GM18519 (cell line): ENCODE data around the gene JDP2.

ENCODE experiments used
- ATAC-seq: cut with Tn5 transposase; IDR thresholded peaks from one replicate; pipeline ENCODE4 v1.9.1; 2021; ENCODE audit warnings: mild to moderate bottlenecking, moderate library complexity; ENCODE audit not compliant: unreplicated experiment, low FRiP score

Gene JDP2

DNA sequence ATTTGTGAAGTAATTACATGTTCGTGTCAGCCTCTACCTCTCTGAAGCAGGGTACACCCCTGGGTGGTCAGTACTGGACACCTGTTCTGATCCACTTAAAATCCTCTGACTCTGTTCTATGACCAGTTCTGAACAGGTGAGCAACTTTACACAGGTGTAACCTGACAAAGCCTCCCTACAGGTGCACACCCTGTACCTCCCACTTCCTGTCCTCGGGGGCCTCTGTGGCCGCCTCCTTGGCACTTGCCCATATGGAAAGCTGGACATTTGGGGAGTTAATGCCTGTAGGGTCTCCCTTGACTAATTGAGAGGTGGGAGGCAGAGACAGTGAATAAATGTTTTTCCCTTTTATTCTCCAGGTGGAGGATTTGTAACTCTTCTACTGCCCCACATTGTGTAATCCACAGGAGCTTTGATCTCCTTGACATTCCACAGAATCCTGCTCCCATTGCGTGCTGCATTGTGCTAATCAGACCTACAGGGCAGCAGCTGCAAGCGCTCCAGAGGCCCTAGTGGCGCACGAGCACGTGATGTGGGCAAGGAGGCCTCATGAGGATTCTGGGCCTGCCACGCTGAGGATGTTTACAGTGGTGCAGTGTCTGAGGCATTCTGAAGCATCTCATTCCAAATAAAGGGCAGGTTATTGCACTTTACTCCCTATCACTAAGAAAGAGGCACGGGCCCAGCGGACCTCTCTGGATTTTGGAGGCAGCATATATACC is 48.6 kb downstream of the JDP2 start:
- ATAC-seq: no peak

- no peak for ATAC-seq
Observed at GRCh38 chr14:75477881-75478280, 50.1 kb downstream of the JDP2 start.

GRCh38 chr14:75479770-75480600 is 52.2 kb downstream of the JDP2 start:
- ATAC-seq: no peak

GRCh38 chr14:75482366-75482765 is 54.5 kb downstream of the JDP2 start:
- ATAC-seq: no peak

- no peak for ATAC-seq
Observed at GRCh38 chr14:75484711-75485429, 57.0 kb downstream of the JDP2 start.

DNA sequence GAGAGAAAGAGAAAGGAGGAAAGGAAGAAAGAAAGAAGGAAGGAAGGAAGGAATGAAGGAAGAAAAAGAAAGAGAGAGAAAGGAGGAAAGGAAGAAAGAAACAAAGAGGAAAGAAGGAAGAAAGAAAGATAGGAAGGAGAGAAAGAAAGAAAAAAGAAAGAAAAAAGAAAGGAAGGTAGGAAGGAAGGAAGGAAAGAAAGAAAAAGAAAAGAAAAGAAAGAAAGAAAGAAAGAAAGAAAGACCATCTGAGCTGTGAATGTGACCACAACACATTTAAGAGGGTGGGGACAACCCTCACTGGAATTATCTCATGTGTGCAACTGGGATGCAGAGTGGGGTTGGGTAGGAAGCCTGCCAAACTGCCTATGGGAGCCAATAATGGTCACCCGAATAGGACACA is 58.5 kb downstream of the JDP2 start:
- no peak for ATAC-seq

DNA sequence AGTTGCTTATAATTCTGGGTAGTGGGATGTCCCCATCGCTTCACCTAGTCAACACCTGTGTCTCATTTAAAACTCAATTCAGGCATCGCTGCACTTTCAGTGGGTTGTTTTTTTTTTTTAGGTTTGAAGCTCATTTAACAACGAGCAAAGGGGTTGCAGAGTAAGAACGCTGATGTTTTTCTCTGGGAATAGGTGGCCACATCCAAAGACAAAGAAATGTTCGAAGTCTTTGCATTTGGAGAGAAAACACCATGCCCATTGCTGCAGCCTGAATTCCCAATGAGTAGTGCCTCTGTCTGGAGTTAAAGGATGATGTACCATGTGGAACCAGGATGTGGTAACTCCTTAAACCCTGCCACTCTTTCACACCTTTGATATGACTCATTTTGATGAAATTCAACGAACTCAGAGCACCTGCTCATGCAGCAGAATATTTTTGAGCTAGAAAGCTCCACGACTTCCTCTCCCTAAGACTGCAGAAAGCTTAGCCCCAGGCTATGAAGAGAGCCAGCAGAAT is 59.4 kb downstream of the JDP2 start:
- ATAC-seq: no peak

GRCh38 chr14:75489480-75489837 is 61.6 kb downstream of the JDP2 start:
- no peak for ATAC-seq

GRCh38 chr14:75491376-75491978 is 63.7 kb downstream of the JDP2 start:
- ATAC-seq: no peak

- no peak for ATAC-seq
Observed at GRCh38 chr14:75492832-75493591, 65.2 kb downstream of the JDP2 start.

DNA sequence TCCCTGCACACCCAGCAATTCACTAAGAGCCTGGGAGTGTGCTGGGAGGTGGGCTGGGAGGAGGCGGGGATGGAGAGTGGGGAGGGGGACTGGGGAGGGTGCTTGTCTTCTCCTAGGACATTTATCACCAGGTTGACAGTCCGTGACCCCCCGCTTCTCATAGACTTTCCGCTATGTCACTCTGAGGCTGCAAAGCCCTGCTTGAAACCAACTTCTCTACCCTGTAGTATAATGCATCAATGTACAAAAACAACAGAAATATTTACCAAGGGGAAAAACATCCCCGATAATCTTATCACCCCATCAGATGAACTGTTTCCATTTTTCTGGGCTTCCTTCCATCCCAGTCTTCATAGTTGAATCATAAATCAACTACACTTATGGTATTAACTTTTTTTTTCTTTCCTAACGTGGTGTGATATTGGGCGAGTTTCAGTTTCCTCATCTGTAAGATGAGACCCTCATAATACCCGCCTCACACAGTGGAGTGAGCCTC is 65.8 kb downstream of the JDP2 start:
- no peak for ATAC-seq

DNA sequence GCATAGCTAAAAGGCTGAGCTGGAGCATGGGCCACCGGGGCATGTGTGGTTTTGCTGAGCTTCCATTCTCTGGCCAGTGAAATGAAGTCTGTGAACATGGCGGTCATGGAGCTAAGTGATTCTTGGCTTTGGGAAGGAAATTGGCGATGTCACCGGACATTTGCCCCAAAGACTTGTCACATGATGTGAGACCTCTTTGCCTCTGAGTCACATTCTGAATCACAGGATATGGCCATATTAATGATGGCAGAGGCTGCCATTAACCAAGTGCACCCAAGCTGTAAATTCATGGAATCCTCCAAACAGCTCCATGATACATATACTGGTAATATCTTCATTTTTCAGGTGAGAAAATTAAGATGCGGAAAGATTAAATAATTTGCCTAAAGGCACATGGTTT is 67.1 kb downstream of the JDP2 start:
- ATAC-seq: no peak

DNA sequence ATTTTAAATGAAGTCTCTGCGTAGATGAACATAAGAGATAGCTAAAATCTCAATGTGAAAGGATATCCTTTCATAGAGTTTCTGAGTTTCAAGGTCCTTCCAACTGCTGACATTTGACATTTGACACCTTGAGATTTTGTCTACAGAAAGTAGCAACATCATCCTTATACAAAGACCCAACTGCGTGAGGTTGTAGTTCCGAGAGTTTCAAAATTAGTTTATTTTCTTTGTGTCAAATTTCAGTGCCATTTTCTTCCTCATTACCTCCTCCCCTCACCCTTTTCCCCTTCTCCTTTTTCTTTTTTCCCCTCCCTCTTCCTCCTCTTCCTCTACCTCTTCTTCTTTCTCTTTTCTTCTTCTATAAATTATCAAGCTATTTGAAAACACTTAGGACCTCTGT is 67.6 kb downstream of the JDP2 start:
- ATAC-seq: no peak

DNA sequence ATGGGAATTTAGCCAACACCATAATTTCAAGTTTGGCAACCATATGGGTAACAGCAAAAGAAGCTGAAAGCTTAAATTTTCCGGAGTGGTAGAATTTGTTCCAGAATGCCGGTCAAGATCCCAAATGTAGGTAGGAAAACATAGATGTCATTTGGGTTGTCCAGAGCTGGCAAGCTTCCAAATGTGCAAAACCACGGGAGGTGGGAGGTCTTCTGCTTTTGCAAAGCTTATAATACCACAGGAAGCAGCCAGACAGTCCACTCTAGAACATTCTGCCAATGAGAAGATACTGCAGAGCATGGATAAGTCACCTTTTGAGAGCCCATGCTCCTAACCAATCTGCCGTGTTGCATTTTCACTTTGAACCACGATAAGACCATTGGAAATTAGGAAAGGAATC is 68.1 kb downstream of the JDP2 start:
- ATAC-seq: no peak

DNA sequence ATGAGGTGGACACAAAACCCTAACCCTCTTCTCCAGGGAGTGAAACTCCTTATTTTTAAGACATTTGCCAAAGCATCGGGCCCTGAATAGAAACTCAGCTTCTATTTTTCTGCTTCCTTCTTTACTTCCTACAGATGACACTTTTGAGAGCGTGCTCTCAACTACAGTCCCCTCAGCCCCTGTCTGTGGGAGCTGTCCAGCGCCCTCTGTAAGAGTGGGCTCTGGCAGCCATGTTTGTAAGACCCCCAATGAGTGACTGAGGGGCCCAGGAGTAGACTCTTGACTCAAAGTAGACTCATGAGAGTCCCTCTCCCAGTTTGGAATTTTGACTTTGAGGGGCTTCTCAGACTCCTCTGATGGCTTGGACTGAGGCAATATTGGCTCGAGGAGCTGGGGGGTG is 68.9 kb downstream of the JDP2 start:
- no peak for ATAC-seq

DNA sequence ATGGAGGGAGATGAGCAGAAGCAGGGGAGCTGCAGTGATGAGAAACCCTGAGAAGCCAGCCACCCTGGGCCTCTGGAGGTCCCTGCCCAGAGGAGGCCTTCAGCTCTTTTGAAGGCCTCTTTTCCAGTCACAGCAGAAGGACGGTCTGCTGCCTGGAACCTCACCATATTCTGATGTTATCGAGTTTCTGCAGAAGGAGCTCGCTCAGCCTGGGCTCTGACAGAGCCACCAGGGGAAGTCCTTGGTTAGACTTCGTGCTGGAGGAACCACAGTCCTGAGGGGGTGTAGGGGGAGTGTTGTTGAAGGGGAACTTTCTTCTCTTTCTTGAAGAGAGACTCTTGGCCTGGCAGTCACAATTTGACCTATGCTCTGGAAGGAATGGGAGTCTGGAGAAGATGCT is 69.4 kb downstream of the JDP2 start:
- no peak for ATAC-seq

GRCh38 chr14:75497701-75498100 is 69.9 kb downstream of the JDP2 start:
- no peak for ATAC-seq

DNA sequence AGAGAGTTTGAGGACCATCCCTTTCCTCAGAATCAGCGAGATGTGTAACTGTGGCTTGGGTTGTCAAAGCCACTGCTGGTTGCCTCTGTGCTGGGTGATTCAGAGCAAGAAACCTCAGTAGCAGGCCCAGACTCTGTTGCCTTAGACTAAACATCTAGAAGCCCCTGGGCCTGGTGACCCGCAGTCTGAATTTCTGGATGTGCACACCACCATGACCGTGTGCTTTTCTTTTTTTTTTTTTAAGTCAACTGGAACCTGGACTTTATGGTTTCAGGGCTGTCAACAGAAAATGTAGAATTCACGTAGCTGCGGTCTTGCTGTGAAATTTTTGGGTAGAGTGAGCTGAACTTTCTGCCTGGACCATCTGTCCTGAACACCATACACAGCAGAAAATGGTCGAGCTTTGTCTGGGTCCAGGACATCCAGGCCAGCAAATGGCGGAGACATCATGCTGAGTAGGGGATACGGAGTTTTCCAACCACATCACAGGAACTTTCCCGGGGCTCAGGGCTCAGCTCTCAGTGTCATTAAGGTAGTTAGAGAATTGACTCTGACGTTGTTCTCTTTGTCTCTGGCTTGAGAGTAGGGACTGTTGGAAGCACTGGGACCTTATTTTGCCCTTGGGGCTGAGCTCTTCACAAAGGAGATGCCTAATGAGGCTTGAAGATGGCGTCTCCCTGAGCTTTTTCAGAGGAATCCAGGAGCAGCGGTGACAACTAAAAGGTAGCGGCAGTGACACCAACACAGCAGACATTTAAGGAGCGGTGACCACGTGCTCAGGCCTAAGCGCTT is 71.5 kb downstream of the JDP2 start:
- no peak for ATAC-seq

GRCh38 chr14:75501080-75501479 is 73.3 kb downstream of the JDP2 start:
- ATAC-seq: no peak
